ENCODE measurements around the gene SLC23A3. TPM values are rescaled to one million over a fixed set of nuclear protein-coding genes. Genes with fewer than 3 reads are reported as not detected.

Gene SLC23A3
- total and polyA plus RNA-seq, 9 of the 15 experiments (the other 6 are each of a cell fraction or from before 2014, with no cell fraction given), result 0.06 to 0.64 (median 0.16) TPM

DNA sequence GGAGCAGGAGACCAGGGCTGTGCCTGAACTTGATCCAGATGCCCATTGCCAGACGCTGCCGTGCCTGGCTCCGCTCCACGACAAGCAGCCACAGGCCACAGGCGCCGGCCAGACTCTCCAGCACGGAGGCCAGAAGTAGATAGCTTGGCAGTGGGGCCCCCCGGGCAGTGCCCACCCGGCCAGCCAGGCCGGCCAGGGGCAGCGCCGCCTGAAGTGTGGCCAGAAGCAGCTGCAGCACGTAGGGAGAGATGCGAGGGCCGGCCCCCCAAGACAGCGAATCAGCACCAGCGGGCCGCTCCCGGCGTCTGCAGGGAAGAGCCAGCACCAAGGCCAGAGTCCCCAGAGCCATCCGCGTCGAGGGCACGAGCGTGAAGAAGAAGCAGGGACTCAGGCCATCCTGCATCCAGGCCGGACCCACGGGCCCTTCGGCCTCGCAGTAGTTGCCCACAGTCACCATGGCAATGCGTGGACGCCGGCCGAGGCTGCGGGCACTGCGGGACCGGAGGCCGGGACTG lies 48.4 kb upstream of the SLC23A3 start (continued):
- TF ChIP-seq, protein P1, sequence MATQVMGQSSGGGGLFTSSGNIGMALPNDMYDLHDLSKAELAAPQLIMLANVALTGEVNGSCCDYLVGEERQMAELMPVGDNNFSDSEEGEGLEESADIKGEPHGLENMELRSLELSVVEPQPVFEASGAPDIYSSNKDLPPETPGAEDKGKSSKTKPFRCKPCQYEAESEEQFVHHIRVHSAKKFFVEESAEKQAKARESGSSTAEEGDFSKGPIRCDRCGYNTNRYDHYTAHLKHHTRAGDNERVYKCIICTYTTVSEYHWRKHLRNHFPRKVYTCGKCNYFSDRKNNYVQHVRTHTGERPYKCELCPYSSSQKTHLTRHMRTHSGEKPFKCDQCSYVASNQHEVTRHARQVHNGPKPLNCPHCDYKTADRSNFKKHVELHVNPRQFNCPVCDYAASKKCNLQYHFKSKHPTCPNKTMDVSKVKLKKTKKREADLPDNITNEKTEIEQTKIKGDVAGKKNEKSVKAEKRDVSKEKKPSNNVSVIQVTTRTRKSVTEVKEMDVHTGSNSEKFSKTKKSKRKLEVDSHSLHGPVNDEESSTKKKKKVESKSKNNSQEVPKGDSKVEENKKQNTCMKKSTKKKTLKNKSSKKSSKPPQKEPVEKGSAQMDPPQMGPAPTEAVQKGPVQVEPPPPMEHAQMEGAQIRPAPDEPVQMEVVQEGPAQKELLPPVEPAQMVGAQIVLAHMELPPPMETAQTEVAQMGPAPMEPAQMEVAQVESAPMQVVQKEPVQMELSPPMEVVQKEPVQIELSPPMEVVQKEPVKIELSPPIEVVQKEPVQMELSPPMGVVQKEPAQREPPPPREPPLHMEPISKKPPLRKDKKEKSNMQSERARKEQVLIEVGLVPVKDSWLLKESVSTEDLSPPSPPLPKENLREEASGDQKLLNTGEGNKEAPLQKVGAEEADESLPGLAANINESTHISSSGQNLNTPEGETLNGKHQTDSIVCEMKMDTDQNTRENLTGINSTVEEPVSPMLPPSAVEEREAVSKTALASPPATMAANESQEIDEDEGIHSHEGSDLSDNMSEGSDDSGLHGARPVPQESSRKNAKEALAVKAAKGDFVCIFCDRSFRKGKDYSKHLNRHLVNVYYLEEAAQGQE (IDR thresholded peaks at IDR 0.05; ENCODE audit: borderline replicate concordance), result peak; percentile 87
- TF ChIP-seq, protein P1 (CRISPR knock-in tag; IDR thresholded peaks at IDR 0.05; ENCODE audit: low read depth), result peak; percentile 85
- TF ChIP-seq TAF15 (IDR thresholded peaks at IDR 0.05; ENCODE audit: low read depth, low read length) (no peak), FIP1L1 (IDR thresholded peaks at IDR 0.05; ENCODE audit: low read depth, low read length, poor library complexity, severe bottlenecking) (peak; percentile 88), MXI1 (IDR thresholded peaks at IDR 0.05; ENCODE audit: low read depth, low read length) (no peak), SAP30 (IDR thresholded peaks at IDR 0.05; ENCODE audit: borderline replicate concordance, insufficient read depth, low read depth, low read length, poor library complexity, severe bottlenecking) (peak; percentile 74), HNRNPL (IDR thresholded peaks at IDR 0.05; ENCODE audit: low read depth, low read length) (peak; percentile 43; the same call in 1 of the 2 replicates)
- TF ChIP-seq, protein P2, sequence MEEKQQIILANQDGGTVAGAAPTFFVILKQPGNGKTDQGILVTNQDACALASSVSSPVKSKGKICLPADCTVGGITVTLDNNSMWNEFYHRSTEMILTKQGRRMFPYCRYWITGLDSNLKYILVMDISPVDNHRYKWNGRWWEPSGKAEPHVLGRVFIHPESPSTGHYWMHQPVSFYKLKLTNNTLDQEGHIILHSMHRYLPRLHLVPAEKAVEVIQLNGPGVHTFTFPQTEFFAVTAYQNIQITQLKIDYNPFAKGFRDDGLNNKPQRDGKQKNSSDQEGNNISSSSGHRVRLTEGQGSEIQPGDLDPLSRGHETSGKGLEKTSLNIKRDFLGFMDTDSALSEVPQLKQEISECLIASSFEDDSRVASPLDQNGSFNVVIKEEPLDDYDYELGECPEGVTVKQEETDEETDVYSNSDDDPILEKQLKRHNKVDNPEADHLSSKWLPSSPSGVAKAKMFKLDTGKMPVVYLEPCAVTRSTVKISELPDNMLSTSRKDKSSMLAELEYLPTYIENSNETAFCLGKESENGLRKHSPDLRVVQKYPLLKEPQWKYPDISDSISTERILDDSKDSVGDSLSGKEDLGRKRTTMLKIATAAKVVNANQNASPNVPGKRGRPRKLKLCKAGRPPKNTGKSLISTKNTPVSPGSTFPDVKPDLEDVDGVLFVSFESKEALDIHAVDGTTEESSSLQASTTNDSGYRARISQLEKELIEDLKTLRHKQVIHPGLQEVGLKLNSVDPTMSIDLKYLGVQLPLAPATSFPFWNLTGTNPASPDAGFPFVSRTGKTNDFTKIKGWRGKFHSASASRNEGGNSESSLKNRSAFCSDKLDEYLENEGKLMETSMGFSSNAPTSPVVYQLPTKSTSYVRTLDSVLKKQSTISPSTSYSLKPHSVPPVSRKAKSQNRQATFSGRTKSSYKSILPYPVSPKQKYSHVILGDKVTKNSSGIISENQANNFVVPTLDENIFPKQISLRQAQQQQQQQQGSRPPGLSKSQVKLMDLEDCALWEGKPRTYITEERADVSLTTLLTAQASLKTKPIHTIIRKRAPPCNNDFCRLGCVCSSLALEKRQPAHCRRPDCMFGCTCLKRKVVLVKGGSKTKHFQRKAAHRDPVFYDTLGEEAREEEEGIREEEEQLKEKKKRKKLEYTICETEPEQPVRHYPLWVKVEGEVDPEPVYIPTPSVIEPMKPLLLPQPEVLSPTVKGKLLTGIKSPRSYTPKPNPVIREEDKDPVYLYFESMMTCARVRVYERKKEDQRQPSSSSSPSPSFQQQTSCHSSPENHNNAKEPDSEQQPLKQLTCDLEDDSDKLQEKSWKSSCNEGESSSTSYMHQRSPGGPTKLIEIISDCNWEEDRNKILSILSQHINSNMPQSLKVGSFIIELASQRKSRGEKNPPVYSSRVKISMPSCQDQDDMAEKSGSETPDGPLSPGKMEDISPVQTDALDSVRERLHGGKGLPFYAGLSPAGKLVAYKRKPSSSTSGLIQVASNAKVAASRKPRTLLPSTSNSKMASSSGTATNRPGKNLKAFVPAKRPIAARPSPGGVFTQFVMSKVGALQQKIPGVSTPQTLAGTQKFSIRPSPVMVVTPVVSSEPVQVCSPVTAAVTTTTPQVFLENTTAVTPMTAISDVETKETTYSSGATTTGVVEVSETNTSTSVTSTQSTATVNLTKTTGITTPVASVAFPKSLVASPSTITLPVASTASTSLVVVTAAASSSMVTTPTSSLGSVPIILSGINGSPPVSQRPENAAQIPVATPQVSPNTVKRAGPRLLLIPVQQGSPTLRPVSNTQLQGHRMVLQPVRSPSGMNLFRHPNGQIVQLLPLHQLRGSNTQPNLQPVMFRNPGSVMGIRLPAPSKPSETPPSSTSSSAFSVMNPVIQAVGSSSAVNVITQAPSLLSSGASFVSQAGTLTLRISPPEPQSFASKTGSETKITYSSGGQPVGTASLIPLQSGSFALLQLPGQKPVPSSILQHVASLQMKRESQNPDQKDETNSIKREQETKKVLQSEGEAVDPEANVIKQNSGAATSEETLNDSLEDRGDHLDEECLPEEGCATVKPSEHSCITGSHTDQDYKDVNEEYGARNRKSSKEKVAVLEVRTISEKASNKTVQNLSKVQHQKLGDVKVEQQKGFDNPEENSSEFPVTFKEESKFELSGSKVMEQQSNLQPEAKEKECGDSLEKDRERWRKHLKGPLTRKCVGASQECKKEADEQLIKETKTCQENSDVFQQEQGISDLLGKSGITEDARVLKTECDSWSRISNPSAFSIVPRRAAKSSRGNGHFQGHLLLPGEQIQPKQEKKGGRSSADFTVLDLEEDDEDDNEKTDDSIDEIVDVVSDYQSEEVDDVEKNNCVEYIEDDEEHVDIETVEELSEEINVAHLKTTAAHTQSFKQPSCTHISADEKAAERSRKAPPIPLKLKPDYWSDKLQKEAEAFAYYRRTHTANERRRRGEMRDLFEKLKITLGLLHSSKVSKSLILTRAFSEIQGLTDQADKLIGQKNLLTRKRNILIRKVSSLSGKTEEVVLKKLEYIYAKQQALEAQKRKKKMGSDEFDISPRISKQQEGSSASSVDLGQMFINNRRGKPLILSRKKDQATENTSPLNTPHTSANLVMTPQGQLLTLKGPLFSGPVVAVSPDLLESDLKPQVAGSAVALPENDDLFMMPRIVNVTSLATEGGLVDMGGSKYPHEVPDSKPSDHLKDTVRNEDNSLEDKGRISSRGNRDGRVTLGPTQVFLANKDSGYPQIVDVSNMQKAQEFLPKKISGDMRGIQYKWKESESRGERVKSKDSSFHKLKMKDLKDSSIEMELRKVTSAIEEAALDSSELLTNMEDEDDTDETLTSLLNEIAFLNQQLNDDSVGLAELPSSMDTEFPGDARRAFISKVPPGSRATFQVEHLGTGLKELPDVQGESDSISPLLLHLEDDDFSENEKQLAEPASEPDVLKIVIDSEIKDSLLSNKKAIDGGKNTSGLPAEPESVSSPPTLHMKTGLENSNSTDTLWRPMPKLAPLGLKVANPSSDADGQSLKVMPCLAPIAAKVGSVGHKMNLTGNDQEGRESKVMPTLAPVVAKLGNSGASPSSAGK (IDR thresholded peaks at IDR 0.05), result no peak; the same call in 1 of the 2 replicates
